Omental fat pad (tissue), 4 donors: Measurements from ENCODE around the gene SLC66A3. TPM values are rescaled to one million over a fixed set of nuclear protein-coding genes. Genes with fewer than 3 reads are reported as not detected.

Experiments used
- ATAC-seq: fragments of 150-250 bp; one replicate; pipeline ENCODE4 v1.9.1; 2016; ENCODE audit warnings: mild to moderate bottlenecking, moderate library complexity; ENCODE audit not compliant: low FRiP score
- DNase-seq: peaks from one replicate; pipeline ENCODE4 v3.0.0-alpha.2; 2019; ENCODE audit warnings: low spot score
- total RNA-seq, 4 donors: library from RNA; depleted of rRNA; stranded (reverse); fragments of >200 nt; gene quantifications; one replicate each; pipeline ENCODE4 v1.1.0, GENCODE V29; 2016
- TF ChIP-seq, protein P1 (sequence below), 3 donors: fragments of 450-650 bp; IDR thresholded peaks; one replicate each; pipeline ENCODE4 v1.5.1; 2016 to 2017; ENCODE audit warnings: antibody characterized with exemption in 3 of 3, mild to moderate bottlenecking in 3 of 3, moderate library complexity in 2 of 3

SLC66A3 gene
- total RNA-seq, 4 donors from 2014 or later, result 32.5 to 68.7 (median 59.0) TPM

DNA sequence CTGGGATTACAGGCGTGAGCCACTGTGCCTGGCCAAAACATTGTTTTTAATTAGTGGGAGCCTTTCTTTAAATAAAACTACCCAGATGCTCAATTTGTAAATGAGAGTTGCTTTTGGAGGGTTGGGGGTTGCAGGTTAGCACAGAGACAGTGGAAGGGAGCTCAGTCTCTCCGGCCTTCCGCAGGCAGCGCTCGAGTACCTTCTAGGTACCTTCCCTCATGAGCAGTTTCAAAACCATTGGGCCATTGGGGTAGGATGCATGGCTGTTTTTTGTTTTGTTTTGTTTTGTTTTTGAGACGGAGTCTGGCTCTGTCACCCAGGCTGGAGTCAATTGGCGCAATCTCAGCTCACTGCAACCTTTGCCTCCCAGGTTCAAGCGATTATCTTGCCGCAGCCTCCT lies 19.0 kb downstream of the SLC66A3 start:
- ATAC-seq (no peak), DNase-seq (no peak)
- TF ChIP-seq, protein P1, sequence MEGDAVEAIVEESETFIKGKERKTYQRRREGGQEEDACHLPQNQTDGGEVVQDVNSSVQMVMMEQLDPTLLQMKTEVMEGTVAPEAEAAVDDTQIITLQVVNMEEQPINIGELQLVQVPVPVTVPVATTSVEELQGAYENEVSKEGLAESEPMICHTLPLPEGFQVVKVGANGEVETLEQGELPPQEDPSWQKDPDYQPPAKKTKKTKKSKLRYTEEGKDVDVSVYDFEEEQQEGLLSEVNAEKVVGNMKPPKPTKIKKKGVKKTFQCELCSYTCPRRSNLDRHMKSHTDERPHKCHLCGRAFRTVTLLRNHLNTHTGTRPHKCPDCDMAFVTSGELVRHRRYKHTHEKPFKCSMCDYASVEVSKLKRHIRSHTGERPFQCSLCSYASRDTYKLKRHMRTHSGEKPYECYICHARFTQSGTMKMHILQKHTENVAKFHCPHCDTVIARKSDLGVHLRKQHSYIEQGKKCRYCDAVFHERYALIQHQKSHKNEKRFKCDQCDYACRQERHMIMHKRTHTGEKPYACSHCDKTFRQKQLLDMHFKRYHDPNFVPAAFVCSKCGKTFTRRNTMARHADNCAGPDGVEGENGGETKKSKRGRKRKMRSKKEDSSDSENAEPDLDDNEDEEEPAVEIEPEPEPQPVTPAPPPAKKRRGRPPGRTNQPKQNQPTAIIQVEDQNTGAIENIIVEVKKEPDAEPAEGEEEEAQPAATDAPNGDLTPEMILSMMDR (IDR thresholded peaks at IDR 0.05), result no peak

DNA sequence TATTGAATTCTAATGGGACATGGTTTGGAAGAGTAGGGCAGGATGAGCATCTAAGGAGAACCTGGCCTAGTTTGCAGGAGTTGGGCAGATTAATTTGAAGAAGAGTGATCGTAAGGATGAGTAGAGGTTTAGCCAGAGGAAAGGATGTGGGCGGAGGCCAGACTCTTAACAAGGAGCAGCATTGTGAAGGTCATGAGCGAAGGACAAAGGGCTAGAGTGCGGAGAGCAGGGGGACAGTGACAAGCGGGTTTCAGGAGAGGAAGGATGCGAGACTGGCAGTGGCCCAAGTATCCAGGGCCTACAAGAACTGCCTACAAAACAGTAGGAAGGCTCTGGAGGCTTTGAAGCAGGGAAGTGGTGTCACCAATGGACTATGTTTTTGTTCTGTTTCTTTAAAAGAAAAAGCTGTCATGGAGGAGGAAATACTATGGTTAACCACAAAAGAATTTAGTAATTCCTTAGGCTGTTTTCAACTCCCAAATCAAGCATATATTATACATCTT lies 20.1 kb downstream of the SLC66A3 start:
- DNase-seq (no peak), ATAC-seq (peak; percentile 37)

DNA sequence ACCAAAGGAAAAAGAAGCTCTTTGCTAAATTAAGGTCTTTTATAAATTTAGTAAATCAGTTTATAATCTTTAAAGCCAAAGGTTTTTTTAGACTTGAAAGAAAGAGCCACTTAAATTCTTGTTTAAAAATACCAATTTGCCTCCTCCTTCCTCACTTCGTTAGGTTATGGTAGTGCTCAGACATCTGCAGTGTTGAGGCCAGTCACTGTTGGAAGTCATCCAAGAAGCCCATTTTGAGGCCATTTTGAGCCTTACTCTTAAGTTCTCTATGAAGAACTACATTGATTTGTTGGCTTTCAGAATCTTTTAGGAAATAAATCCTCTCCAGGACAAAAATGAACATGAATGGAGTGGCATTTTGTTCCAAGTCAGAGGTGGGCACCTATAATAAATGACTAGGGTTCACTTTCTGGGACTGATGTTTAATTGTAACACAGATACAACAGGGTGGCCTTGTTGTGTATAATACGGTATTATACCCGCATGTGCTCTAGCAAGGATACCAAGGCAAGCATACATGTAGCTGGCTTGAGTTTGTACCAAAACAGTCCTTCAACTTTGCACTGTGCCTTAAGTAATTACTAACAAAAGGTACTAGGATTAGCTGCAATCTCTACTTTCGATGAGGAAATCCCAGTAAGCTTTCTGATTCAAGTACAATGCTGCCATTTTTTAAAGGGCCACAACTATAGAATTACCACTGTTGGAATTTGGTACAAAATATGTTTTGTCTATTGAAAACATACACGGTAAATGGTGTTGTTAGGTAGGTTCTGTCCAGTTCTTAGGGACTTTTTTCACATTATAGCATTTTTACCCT lies 22.8 kb downstream of the SLC66A3 start:
- no peak for ATAC-seq
- TF ChIP-seq, protein P1 (IDR thresholded peaks at IDR 0.05), result no peak

More for the DNA sequence above, 20.1 kb downstream of the SLC66A3 start:
- TF ChIP-seq, protein P1 (IDR thresholded peaks at IDR 0.05), result no peak

GRCh38 chr2:11179196-11179595 lies 23.9 kb downstream of the SLC66A3 start:
- ATAC-seq (no peak), DNase-seq (no peak)
- TF ChIP-seq, protein P1 (IDR thresholded peaks at IDR 0.05), result no peak

More for the DNA sequence above, 22.8 kb downstream of the SLC66A3 start:
- no peak for DNase-seq

- DNase-seq (no peak), ATAC-seq (no peak)
- TF ChIP-seq, protein P1 (IDR thresholded peaks at IDR 0.05), result no peak
Measured at GRCh38 chr2:11179899-11180298, 24.6 kb downstream of the SLC66A3 start.

- no peak for ATAC-seq
- no peak for DNase-seq
- TF ChIP-seq, protein P1 (IDR thresholded peaks at IDR 0.05), result no peak
Measured at GRCh38 chr2:11180653-11181052, 25.4 kb downstream of the SLC66A3 start.

DNA sequence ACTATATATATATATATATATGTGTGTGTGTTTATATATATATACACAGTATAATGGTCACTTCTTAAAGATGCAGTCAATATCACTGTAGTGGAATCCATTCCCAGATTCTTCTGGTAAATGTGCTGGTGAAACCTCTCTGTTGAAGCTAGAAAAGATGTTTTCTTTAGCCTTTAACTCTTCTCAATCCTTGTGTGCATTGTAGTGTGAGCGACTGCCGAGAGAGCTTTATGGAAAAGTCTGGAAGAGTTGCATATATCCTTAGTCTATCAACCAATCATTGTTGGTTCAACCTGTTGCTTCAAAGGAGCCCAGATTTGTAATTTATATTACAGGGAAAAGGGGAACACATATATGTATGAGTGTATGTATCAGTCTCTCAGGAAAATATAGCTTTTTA lies 27.7 kb downstream of the SLC66A3 start:
- TF ChIP-seq, protein P1 (IDR thresholded peaks at IDR 0.05), result no peak
- ATAC-seq, result no peak
- DNase-seq, result no peak
